SU-DHL-6 (cell line): ENCODE results near the gene RSPO3.

Source experiments
- CTCF ChIP-seq: fragments of 200-600 bp; sonication (generic); IDR thresholded peaks from one replicate; pipeline ENCODE4 v1.5.1; 2017; ENCODE audit warnings: antibody characterized with exemption, mild to moderate bottlenecking, low read length, moderate library complexity; ENCODE audit not compliant: insufficient read depth, poor library complexity, severe bottlenecking
- EZH2phosphoT487 ChIP-seq: fragments of 200-600 bp; sonication (generic), shearing (Covaris generic); conservative IDR thresholded peaks from 2 replicates; pipeline ENCODE4 v1.6.1; 2018; ENCODE audit warnings: mild to moderate bottlenecking, antibody characterized with exemption, low read length, moderate library complexity, mixed read lengths

GRCh38 chr6:127131772-127132376 lies 13.4 kb downstream of the RSPO3 start:
- no peak for TF ChIP-seq CTCF
- TF ChIP-seq EZH2phosphoT487, result no peak
